CD4-positive, alpha-beta T cell (primary cell): ENCODE data around the gene HOXB3. TPM values are rescaled to one million over a fixed set of nuclear protein-coding genes. Genes with fewer than 3 reads are reported as not detected.

Experiments
- ATAC-seq: fragments of 200-7000 bp; cut with Tn5 transposase; one replicate; pipeline ENCODE4 v1.10.0; 2022; ENCODE audit warnings: mild to moderate bottlenecking; ENCODE audit not compliant: poor library complexity
- CTCF ChIA-PET: fragments of 350-600 bp; sonication (Branson Sonifier 250); formaldehyde crosslinking; loops from one replicate; lab custom pipeline; 2021; ENCODE audit warnings: antibody characterized with exemption, inconsistent platforms; lab: Charles Lee
- POLR2A ChIA-PET: fragments of 350-600 bp; sonication (Branson Sonifier 250); formaldehyde crosslinking; loops from one replicate; lab custom pipeline; 2021; ENCODE audit warnings: antibody characterized with exemption, inconsistent platforms; lab: Charles Lee
- DNase-seq, 14 experiments: peaks; one replicate each; pipeline ENCODE4 v3.0.0-alpha.2; 2013 to 2020; ENCODE audit warnings: mixed read lengths in 2 of 14
- H3K27ac ChIP-seq, 2 donors: one replicate each; pipeline versions ENCODE4 v1.5.1 to v1.7.0; 2013; ENCODE audit warnings: low read length in 2 of 2, low read depth in 1 of 2, mild to moderate bottlenecking in 1 of 2
- H3K27me3 ChIP-seq, 2 experiments: 1 replicate in 1 of 2; 2 replicates in 1 of 2; pipeline versions ENCODE4 v1.6.1 to v1.7.0; 2013; ENCODE audit warnings: low read length in 2 of 2, control low read depth in 1 of 2, mild to moderate bottlenecking in 1 of 2, moderate library complexity in 1 of 2; ENCODE audit not compliant: insufficient read depth in 2 of 2, control insufficient read depth in 1 of 2
- H3K36me3 ChIP-seq: one replicate; pipeline ENCODE4 v1.6.1; 2013; ENCODE audit warnings: low read length, control low read depth; ENCODE audit not compliant: insufficient read depth
- H3K4me1 ChIP-seq: one replicate; pipeline ENCODE4 v1.6.1; 2013; ENCODE audit warnings: low read length, control low read depth; ENCODE audit not compliant: insufficient read depth
- H3K4me3 ChIP-seq: one replicate; pipeline ENCODE4 v1.5.1; 2013; ENCODE audit warnings: mild to moderate bottlenecking, low read length, moderate library complexity
- H3K9me3 ChIP-seq, 2 experiments: 1 replicate in 1 of 2; 2 replicates in 1 of 2; pipeline versions ENCODE4 v1.6.1 to v1.7.0; 2013; ENCODE audit warnings: low read length in 2 of 2, mild to moderate bottlenecking in 2 of 2, control low read depth in 1 of 2, moderate library complexity in 1 of 2; ENCODE audit not compliant: control insufficient read depth in 1 of 2, insufficient read depth in 1 of 2
- H3K27ac Mint-ChIP-seq: one replicate; pipeline ENCODE4 v1.8.0; 2020; ENCODE audit warnings: mixed read lengths
- H3K27me3 Mint-ChIP-seq: one replicate; pipeline ENCODE4 v1.8.0; 2021; ENCODE audit warnings: mixed read lengths
- H3K36me3 Mint-ChIP-seq: one replicate; pipeline ENCODE4 v1.8.0; 2021; ENCODE audit warnings: low read depth, mixed read lengths
- H3K4me1 Mint-ChIP-seq: one replicate; pipeline ENCODE4 v1.8.0; 2021; ENCODE audit warnings: low read depth, mixed read lengths
- H3K4me3 Mint-ChIP-seq: one replicate; pipeline ENCODE4 v1.8.0; 2020; ENCODE audit warnings: mild to moderate bottlenecking, mixed read lengths
- H3K9me3 Mint-ChIP-seq: one replicate; pipeline ENCODE4 v1.8.0; 2020; ENCODE audit warnings: mixed read lengths
- CTCF ChIP-seq: fragments of 200-600 bp; IDR thresholded peaks from one replicate; pipeline ENCODE4 v1.8.0; 2022; ENCODE audit warnings: antibody characterized with exemption, mild to moderate bottlenecking
- intact Hi-C, 2 experiments: fragments of 100-400 bp; cut with DNase I in 1 of 2; cut with micrococcal nuclease in 1 of 2; formaldehyde crosslinking; loops; one replicate each; pipeline versions ENCODE4 v1.15.1 to v1.9.0; 2023 to 2025; cut with DNase I, micrococcal nuclease
- total RNA-seq, 174 experiments: library from RNA in 2 of 174; stranded (reverse) in 2 of 174; gene quantifications; one replicate each; pipeline ENCODE4 v1.2.3 and lab custom pipeline; 2021 to 2026

Gene HOXB3
- total RNA-seq, 2 experiments from 2014 or later: 0.25 to 0.36 TPM

DNA sequence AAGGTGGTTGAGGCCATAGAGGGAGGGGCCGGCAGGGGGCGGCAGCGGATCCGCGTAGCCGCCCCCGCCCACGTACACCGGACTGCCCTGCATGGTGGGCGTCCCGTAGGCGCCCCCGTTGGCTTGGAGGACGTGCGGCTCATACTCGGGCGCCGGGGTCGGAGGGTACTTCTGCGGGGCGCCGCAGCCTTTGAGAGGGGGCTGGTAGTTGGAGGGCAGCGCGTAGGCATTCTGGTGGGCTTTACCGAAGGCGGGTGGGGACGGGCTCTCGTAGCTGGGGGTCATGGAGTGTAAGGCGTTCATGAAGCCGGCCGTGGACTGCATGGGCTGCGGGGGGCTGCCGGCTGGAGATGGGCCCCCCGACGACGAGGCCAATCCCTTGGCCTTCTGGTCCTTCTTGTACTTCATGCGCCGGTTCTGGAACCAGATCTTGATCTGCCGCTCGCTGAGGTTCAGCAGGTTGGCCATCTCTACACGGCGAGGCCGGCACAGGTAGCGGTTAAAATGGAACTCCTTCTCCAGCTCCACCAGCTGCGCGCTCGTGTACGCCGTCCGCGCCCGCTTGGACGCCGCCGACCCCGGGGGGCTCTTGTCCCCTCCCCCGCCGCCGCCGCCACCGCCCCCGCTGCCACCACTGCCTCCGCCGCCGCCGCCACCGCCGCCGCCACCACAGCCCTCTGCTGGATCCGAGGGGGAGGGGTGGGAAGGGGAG, 39.4 kb downstream of the HOXB3 start:
- no peaks in the 10 kb centered on the region for H3K9me3 ChIP-seq
- no peak overlapping the region for H3K27ac ChIP-seq
- CTCF ChIA-PET: no interaction called here
- DNase-seq (no peak), ATAC-seq (no peak)
- H3K27me3 ChIP-seq: peaks cover 0 to under 1% of the 10 kb centered on the region in 2 experiments
- Mint-ChIP-seq H3K9me3 (no peaks in the 10 kb centered on the region), H3K27ac (no peak overlapping the region), H3K4me1 (peaks cover 20% of the 10 kb centered on the region), H3K4me3 (no peak overlapping the region), H3K36me3 (no peaks in the 10 kb centered on the region), H3K27me3 (peaks cover 54% of the 10 kb centered on the region)
- H3K4me1 ChIP-seq: peaks cover 30% of the 10 kb centered on the region
- no peak for TF ChIP-seq CTCF
- H3K4me3 ChIP-seq: no peak overlapping the region
- H3K36me3 ChIP-seq: peaks cover 2% of the 10 kb centered on the region
- intact Hi-C loops: no loop called here
- POLR2A ChIA-PET: no interaction called here

DNA sequence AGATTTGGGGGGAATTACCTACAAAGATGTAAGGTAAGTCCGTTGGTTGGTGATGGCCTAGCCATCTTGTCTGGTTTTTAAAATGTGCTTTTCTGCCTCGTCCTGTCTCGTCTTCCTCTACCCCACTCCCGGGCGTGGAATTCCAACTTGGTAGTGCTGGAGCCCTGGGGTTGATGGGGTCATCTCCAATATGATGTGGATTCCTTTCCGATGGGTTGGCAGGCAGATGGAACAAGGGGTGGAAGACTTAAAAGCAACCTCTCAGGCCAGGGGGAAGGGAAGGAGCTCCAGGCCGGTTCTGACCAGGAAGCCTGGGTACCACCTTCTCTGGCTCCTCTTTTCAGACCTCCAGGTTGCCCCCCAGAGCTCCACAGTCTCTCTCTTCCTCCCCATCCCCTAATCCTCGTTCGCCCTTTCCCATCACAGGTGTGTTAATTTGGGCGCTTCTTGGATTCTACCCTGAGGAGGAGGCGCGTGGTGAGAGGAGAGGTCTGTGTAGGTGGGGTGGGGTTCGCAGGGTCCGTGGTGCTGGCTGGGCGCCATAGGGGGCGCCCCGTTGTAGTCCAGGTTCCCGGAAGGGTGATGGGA, 40.0 kb downstream of the HOXB3 start:
- ChIA-PET POLR2A (interaction anchor here (0.6 kb wide), 1 partner anchor 198 kb away, joined by 5 read pairs; no protein-coding TSS in a partner anchor), CTCF (no interaction called here)
- Mint-ChIP-seq H3K36me3 (no peaks in the 10 kb centered on the region), H3K9me3 (no peaks in the 10 kb centered on the region), H3K4me1 (peaks cover 21% of the 10 kb centered on the region), H3K27ac (no peak overlapping the region), H3K4me3 (no peak overlapping the region), H3K27me3 (peaks cover 55% of the 10 kb centered on the region)
- ATAC-seq (no peak), DNase-seq (no peak)
- peaks cover 2% of the 10 kb centered on the region for H3K36me3 ChIP-seq
- no peaks in the 10 kb centered on the region for H3K27me3 ChIP-seq
- no peak overlapping the region for H3K4me3 ChIP-seq
- no peak for TF ChIP-seq CTCF
- H3K9me3 ChIP-seq: no peaks in the 10 kb centered on the region
- intact Hi-C loops: no loop called here
- H3K4me1 ChIP-seq: peaks cover 35% of the 10 kb centered on the region
- no peak overlapping the region for H3K27ac ChIP-seq

DNA sequence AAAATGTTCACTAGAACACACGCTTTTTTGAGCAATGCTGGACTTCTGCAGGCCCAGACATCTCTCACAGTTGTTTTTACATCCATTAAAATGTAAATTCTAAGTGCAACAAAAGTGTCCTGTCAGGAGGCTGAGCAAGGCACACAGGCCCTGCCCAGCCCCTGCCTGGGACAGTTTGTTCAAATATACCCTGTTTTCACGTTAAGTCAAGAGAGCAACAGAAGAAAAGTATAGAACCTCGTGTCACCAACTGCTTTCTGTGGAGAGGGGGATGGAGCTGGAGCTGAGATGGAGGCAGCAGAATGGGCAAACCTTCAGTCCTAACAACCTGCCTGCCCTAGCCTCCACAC, 40.8 kb downstream of the HOXB3 start:
- peaks cover 55% of the 10 kb centered on the region for H3K27me3 Mint-ChIP-seq
- intact Hi-C loops: no loop called here
- peaks cover 2% of the 10 kb centered on the region for H3K36me3 ChIP-seq
- no peak for ATAC-seq
- no peaks in the 10 kb centered on the region for H3K27me3 ChIP-seq
- no peak overlapping the region for H3K4me3 Mint-ChIP-seq
- no peaks in the 10 kb centered on the region for H3K9me3 ChIP-seq
- TF ChIP-seq CTCF: no peak
- H3K27ac Mint-ChIP-seq: no peak overlapping the region
- ChIA-PET POLR2A (interaction anchor here (0.6 to 0.7 kb wide), 2 partner anchors 141 to 198 kb away, joined by 3 to 5 read pairs; no protein-coding TSS in a partner anchor), CTCF (interaction anchor here (0.9 kb wide), 1 partner anchor 9 kb away, joined by 3 read pairs; no protein-coding TSS in a partner anchor)
- H3K4me3 ChIP-seq: no peak overlapping the region
- H3K4me1 Mint-ChIP-seq: peaks cover 28% of the 10 kb centered on the region
- H3K36me3 Mint-ChIP-seq: no peaks in the 10 kb centered on the region
- no peak for DNase-seq
- no peaks in the 10 kb centered on the region for H3K9me3 Mint-ChIP-seq
- no peak overlapping the region for H3K27ac ChIP-seq
- H3K4me1 ChIP-seq: peaks cover 38% of the 10 kb centered on the region
